AG04450 (cell line): Measurements from ENCODE around the gene ADAMTS15. TPM values are rescaled to one million over a fixed set of nuclear protein-coding genes. Genes with fewer than 3 reads are reported as not detected.

ENCODE experiments used
- CTCF ChIA-PET: fragments of 300-600, 350-600 bp; formaldehyde crosslinking; extraction: SDS; loops from one replicate; lab custom pipeline; 2022; ENCODE audit warnings: antibody characterized with exemption, inconsistent platforms; lab: Charles Lee
- POLR2A ChIA-PET: fragments of 350-600 bp; formaldehyde crosslinking; extraction: SDS; loops from one replicate; lab custom pipeline; 2021; ENCODE audit warnings: antibody characterized with exemption, inconsistent platforms; lab: Yijun Ruan, JAX
- DNase-seq: peaks from one replicate; pipeline ENCODE4 v3.0.0-alpha.2; 2011; ENCODE audit warnings: low read depth, low spot score
- H3K27ac ChIP-seq: one replicate; pipeline ENCODE4 v1.5.1; 2012; ENCODE audit warnings: low read depth, low read length, control low read depth
- H3K27me3 ChIP-seq: one replicate; pipeline ENCODE4 v1.6.0; 2012; ENCODE audit warnings: low read length; ENCODE audit not compliant: control insufficient read depth, insufficient read depth
- H3K4me3 ChIP-seq: 2 replicates; pipeline ENCODE4 v1.5.1; 2011; ENCODE audit warnings: mild to moderate bottlenecking, low read depth, low read length, control low read depth
- H3K9me3 ChIP-seq: 2 replicates; pipeline ENCODE4 v1.5.1; 2012; ENCODE audit warnings: low read length; ENCODE audit not compliant: control insufficient read depth, insufficient read depth
- CTCF ChIP-seq: IDR thresholded peaks from 2 replicates; pipeline ENCODE4 v1.5.1; 2011; ENCODE audit warnings: low read depth, low read length, control low read depth, inconsistent platforms
- polyA plus RNA-seq: library from polyadenylated mRNA; depleted of rRNA; stranded (reverse); fragments of >200 nt; gene quantifications from 2 replicates; pipeline ENCODE4 v1.2.3, GENCODE V29; 2011

ADAMTS15 gene
- polyA plus RNA-seq, 1 experiment: 5.8 TPM

- Histone ChIP-seq H3K9me3 (peaks cover 6% of the 10 kb centered on the region; the same call in 1 of the 2 replicates), H3K27ac (no peak overlapping the region), H3K4me3 (no peak overlapping the region), H3K27me3 (no peaks in the 10 kb centered on the region)
- DNase-seq: no peak
- POLR2A ChIA-PET: no interaction called here
- CTCF ChIA-PET: interaction anchor here (2.2 kb wide), 1 partner anchor 375 kb away, joined by 7 read pairs; no protein-coding TSS in a partner anchor
- TF ChIP-seq CTCF: no peak
These were observed 38.8 kb downstream of the ADAMTS15 start for GRCh38 chr11:130486987-130487923.

- no peak overlapping the region for H3K4me3 ChIP-seq
- TF ChIP-seq CTCF: no peak
These were observed 39.7 kb downstream of the ADAMTS15 start for GRCh38 chr11:130487924-130488815.

GRCh38 chr11:130488848-130489584 lies 40.6 kb downstream of the ADAMTS15 start:
- Histone ChIP-seq H3K9me3 (peaks cover 6% of the 10 kb centered on the region; the same call in 1 of the 2 replicates), H3K27ac (no peak overlapping the region), H3K4me3 (no peak overlapping the region), H3K27me3 (no peaks in the 10 kb centered on the region)
- CTCF ChIA-PET: interaction anchor here (1.1 to 2.2 kb wide), 2 partner anchors 366 to 373 kb away, joined by 3 to 7 read pairs; no protein-coding TSS in a partner anchor
- no peak for DNase-seq
- POLR2A ChIA-PET: no interaction called here
- no peak for TF ChIP-seq CTCF

More at GRCh38 chr11:130487924-130488815, 39.7 kb downstream of the ADAMTS15 start:
- CTCF ChIA-PET: interaction anchor here (2.2 kb wide), 1 partner anchor 374 kb away, joined by 7 read pairs; no protein-coding TSS in a partner anchor
- DNase-seq: no peak
- Histone ChIP-seq H3K27me3 (no peaks in the 10 kb centered on the region), H3K27ac (no peak overlapping the region), H3K9me3 (peaks cover 6% of the 10 kb centered on the region; the same call in 1 of the 2 replicates)
- POLR2A ChIA-PET: no interaction called here

GRCh38 chr11:130489716-130490115 lies 41.3 kb downstream of the ADAMTS15 start:
- H3K27me3 ChIP-seq: no peaks in the 10 kb centered on the region
- no peak for DNase-seq
- TF ChIP-seq CTCF: no peak
- H3K4me3 ChIP-seq: no peak overlapping the region
- CTCF ChIA-PET: interaction anchor here (0.6 to 1.1 kb wide), 3 partner anchors 366 to 568 kb away, joined by 3 to 4 read pairs (median 3); no protein-coding TSS in a partner anchor
- no peak overlapping the region for H3K27ac ChIP-seq
- POLR2A ChIA-PET: no interaction called here
- peaks cover 6% of the 10 kb centered on the region; the same call in 1 of the 2 replicates for H3K9me3 ChIP-seq
